Ascending aorta (tissue), 2 donors: ENCODE results near the gene UTY. TPM values are rescaled to one million over a fixed set of nuclear protein-coding genes. Genes with fewer than 3 reads are reported as not detected.

Experiments used
- DNase-seq, 2 donors: peaks; one replicate each; pipeline ENCODE4 v3.0.0-alpha.2; 2019; ENCODE audit warnings: low spot score in 2 of 2
- H3K27ac ChIP-seq, 2 donors: fragments of 200-600 bp; sonication (generic); one replicate each; pipeline ENCODE4 v1.5.1; 2016 to 2017; ENCODE audit warnings: mild to moderate bottlenecking in 1 of 2
- H3K27me3 ChIP-seq: fragments of 200-600 bp; sonication (generic); one replicate; pipeline ENCODE4 v1.5.1; 2017
- H3K36me3 ChIP-seq, 2 donors: fragments of 200-600 bp; sonication (generic); one replicate each; pipeline ENCODE4 v1.5.1; 2016
- H3K4me1 ChIP-seq, 2 donors: fragments of 200-600 bp; sonication (generic); one replicate each; pipeline ENCODE4 v1.5.1; 2016 to 2017; ENCODE audit warnings: mild to moderate bottlenecking in 1 of 2
- H3K4me3 ChIP-seq, 2 donors: fragments of 200-600 bp; sonication (generic); one replicate each; pipeline ENCODE4 v1.5.1; 2016 to 2017; ENCODE audit warnings: mild to moderate bottlenecking in 1 of 2
- H3K9me3 ChIP-seq, 2 donors: fragments of 200-600 bp; sonication (generic); one replicate each; pipeline ENCODE4 v1.5.1; 2016
- CTCF ChIP-seq, 3 experiments: fragments of 200-600 bp in 2 of 3; fragments of 450-650 bp in 1 of 3; sonication (generic) in 2 of 3; IDR thresholded peaks; one replicate each; pipeline ENCODE4 v1.5.1; 2016 to 2019; ENCODE audit warnings: antibody characterized with exemption in 3 of 3, mild to moderate bottlenecking in 1 of 3, moderate library complexity in 1 of 3
- intact Hi-C: fragments of 100-400 bp; cut with DNase I; formaldehyde crosslinking; loops from one replicate; pipeline ENCODE4 v1.15.1; 2023
- total RNA-seq: library from RNA; depleted of rRNA; stranded (reverse); fragments of >200 nt; gene quantifications from one replicate; pipeline ENCODE4 v1.1.0, GENCODE V29; 2016

Gene UTY
- total RNA-seq, 1 donor from 2014 or later = not detected

GRCh38 chrY:13479121-13479711 is 617 bp downstream of the UTY start:
- intact Hi-C loops = no loop called here
- H3K4me1 ChIP-seq = no peaks in the 10 kb centered on the region
- H3K27ac ChIP-seq = no peak overlapping the region
- no peak overlapping the region for H3K4me3 ChIP-seq
- no peaks in the 10 kb centered on the region for H3K36me3 ChIP-seq
- no peaks in the 10 kb centered on the region for H3K9me3 ChIP-seq
- no peaks in the 10 kb centered on the region for H3K27me3 ChIP-seq
- no peak for DNase-seq
- TF ChIP-seq CTCF (IDR thresholded peaks at IDR 0.05) = no peak

DNA sequence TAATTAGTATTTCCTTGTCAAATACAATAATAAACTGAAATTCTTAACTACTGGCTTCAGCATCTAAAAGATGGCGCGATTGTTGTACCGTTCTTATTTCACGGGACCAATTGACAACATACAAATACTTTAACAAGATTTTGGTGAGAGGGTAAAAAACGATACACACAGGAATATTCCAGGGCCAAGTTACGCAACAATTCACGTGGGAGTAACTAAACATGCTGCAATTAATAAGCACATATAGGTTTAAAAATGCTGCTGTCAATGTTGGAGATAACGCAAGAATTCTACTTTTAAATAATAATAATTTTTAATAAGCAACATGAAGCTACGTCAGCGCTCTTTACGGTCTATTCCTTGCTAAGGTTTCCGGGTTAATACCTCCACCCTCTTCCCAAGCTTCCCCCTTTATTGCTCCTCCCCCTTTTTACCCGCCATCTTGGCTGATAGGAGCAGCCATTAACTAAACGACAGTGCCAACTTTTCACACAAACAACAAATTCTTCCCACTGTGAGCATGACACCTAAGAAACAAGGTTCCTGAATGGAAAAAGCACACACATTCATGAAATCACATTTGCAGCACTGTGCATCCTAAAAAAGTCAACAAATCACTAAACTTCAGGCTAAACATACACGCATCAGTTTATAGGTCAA is 1.6 kb downstream of the UTY start:
- no peak overlapping the region for H3K4me3 ChIP-seq
- H3K27me3 ChIP-seq = no peaks in the 10 kb centered on the region
- no peaks in the 10 kb centered on the region for H3K36me3 ChIP-seq
- TF ChIP-seq CTCF (IDR thresholded peaks at IDR 0.05) = no peak
- intact Hi-C loops = no loop called here
- no peaks in the 10 kb centered on the region for H3K9me3 ChIP-seq
- no peak overlapping the region for H3K27ac ChIP-seq
- H3K4me1 ChIP-seq = no peaks in the 10 kb centered on the region
- no peak for DNase-seq

DNA sequence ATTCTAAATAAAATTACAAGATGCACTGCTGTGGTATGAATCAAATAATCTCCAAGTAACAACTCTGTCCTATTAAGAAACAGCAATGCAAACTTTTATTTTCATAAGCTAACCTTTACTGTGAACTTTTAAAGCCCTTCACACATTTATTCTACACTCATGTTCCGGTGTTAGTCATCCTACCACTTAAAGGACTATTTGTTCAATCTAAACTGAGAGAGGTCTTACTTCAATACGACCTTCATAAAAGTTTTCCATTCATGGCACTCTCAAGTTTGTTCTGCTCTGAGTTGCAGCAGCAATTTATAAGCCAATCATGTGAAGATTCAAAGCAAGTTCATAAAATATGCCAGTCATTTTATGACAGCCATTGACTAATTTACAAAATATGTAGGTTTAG is 4.8 kb downstream of the UTY start:
- no peaks in the 10 kb centered on the region for H3K9me3 ChIP-seq
- no peak overlapping the region for H3K27ac ChIP-seq
- no peaks in the 10 kb centered on the region for H3K4me1 ChIP-seq
- H3K27me3 ChIP-seq = no peaks in the 10 kb centered on the region
- H3K36me3 ChIP-seq = no peaks in the 10 kb centered on the region
- no peak for TF ChIP-seq CTCF (IDR thresholded peaks at IDR 0.05)
- no peak for DNase-seq
- intact Hi-C loops = no loop called here
- H3K4me3 ChIP-seq = no peak overlapping the region

GRCh38 chrY:13451572-13451971 is 28.3 kb downstream of the UTY start:
- DNase-seq = no peak
- Histone ChIP-seq H3K4me3 (no peak overlapping the region), H3K27ac (no peak overlapping the region), H3K4me1 (no peaks in the 10 kb centered on the region), H3K9me3 (no peaks in the 10 kb centered on the region), H3K36me3 (no peaks in the 10 kb centered on the region), H3K27me3 (no peaks in the 10 kb centered on the region)
- intact Hi-C loops = no loop called here
- no peak for TF ChIP-seq CTCF (IDR thresholded peaks at IDR 0.05)

- Histone ChIP-seq H3K27me3 (no peaks in the 10 kb centered on the region), H3K9me3 (no peaks in the 10 kb centered on the region), H3K27ac (no peak overlapping the region), H3K36me3 (no peaks in the 10 kb centered on the region), H3K4me1 (no peaks in the 10 kb centered on the region), H3K4me3 (no peak overlapping the region)
- DNase-seq = no peak
- intact Hi-C loops = no loop called here
- TF ChIP-seq CTCF (IDR thresholded peaks at IDR 0.05) = no peak
Measured at GRCh38 chrY:13450596-13451130, 29.2 kb downstream of the UTY start.
